ENCODE measurements around the gene NPM3. TPM values are rescaled to one million over a fixed set of nuclear protein-coding genes. Genes with fewer than 3 reads are reported as not detected.
A peak's percentile ranks its signal among the peaks of the same experiment; 100 is the strongest.
"Not testable (repeated sequence)": the region's sequence is repeated elsewhere in the genome, so short reads cannot be mapped to it uniquely, and the experiment has no call there.

The NPM3 gene
- total and polyA plus RNA-seq, 7 experiments from 2014 or later = 10.3 to 31.3 (median 15.5) TPM

DNA sequence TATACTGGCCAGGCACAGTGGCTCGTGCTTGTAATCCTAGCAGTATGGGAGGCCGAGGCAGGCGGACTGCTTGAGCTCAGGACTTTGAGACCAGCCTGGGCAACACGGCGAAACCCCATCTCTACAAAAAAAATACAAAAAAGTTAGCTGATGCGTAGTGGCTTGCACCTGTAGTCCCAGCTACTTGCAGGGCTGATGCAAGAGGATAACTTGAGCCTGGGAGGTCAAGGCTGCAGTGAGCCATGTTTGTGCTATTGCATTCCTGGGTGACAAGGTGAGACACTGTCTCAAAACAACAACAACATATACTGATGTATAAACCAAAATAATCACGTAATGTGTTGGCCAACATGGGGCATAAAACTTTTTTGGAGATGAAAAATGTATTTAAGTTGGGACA, 6.4 kb upstream of the NPM3 start:
- Histone ChIP-seq H3K9me3 (ENCODE audit: control insufficient read depth in 2 of 3, low read length in 3 of 3) (no peaks in the 10 kb centered on the region), H3K36me3 (ENCODE audit: control insufficient read depth in 2 of 3, insufficient read depth in 3 of 3, low read length in 3 of 3) (peaks cover 37 to 87% (median 42%) of the 10 kb centered on the region in 3 experiments), H3K4me3 (ENCODE audit: low read length) (no peak overlapping the region), H3K27me3 (ENCODE audit: control insufficient read depth in 2 of 2, insufficient read depth in 2 of 2, low read length in 2 of 2) (no peaks in the 10 kb centered on the region), H3K4me1 (ENCODE audit: control insufficient read depth in 2 of 2, insufficient read depth in 2 of 2, low read length in 2 of 2) (peaks cover 0 to under 1% of the 10 kb centered on the region in 2 donors), H3K27ac (ENCODE audit: low read depth, low read length) (no peak overlapping the region)
- DNase-seq (no peak), ATAC-seq (no peak)
- Mint-ChIP-seq H3K4me3 (no peak overlapping the region), H3K36me3 (peaks cover 5 to 42% (median 25%) of the 10 kb centered on the region in 5 donors), H3K27ac (peak overlapping the region in 3 of 9 donors; percentile 4 to 46 (median 32)), H3K27me3 (no peaks in the 10 kb centered on the region), H3K4me1 (peaks cover 6 to 27% (median 22%) of the 10 kb centered on the region in 7 donors), H3K9me3 (no peaks in the 10 kb centered on the region)
- intact Hi-C loops (cut with micrococcal nuclease) = no loop called here
- ChIA-PET CTCF (no interaction called here), POLR2A (interaction anchor here (1.0 kb wide), 1 partner anchor 28 kb away, joined by 3 read pairs; the partner anchor contains the start of gene OGA)

DNA sequence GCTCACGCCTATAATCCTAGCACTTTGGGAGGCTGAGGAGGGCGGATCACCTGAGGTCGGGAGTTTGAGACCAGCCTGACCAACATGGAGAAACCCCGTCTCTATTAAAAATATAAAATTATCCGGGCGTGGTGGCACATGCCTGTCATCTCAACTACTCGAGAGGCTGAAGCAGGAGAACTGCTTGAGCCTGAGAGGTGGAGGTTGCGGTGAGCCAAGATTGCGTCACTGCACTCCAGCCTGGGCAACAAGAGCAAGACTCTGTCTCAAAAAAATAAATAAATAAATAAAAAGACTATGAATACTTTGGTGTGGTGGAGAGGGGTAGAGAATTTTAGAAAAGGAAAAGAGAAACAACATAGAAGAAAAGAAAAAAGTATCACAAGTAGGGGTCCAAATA, 6.0 kb upstream of the NPM3 start:
- intact Hi-C loops (cut with micrococcal nuclease); H3K4me3 Mint-ChIP-seq; H3K4me1 ChIP-seq (ENCODE audit: control insufficient read depth in 2 of 2, insufficient read depth in 2 of 2, low read length in 2 of 2); H3K9me3 Mint-ChIP-seq; POLR2A ChIA-PET; H3K4me3 ChIP-seq (ENCODE audit: low read length); H3K27me3 ChIP-seq (ENCODE audit: control insufficient read depth in 2 of 2, insufficient read depth in 2 of 2, low read length in 2 of 2); DNase-seq; H3K9me3 ChIP-seq (ENCODE audit: control insufficient read depth in 2 of 3, low read length in 3 of 3); CTCF ChIA-PET; H3K27me3 Mint-ChIP-seq; H3K27ac ChIP-seq (ENCODE audit: low read depth, low read length); ATAC-seq: not testable (repeated sequence)
- Mint-ChIP-seq H3K27ac (peak overlapping the region in 1 of 9 donors; percentile 46), H3K4me1 (peaks cover 9 to 29% (median 26%) of the 10 kb centered on the region in 7 donors), H3K36me3 (peaks cover 5 to 38% (median 21%) of the 10 kb centered on the region in 5 donors)
- peaks cover 37 to 83% (median 41%) of the 10 kb centered on the region in 3 experiments for H3K36me3 ChIP-seq (ENCODE audit: control insufficient read depth in 2 of 3, insufficient read depth in 3 of 3, low read length in 3 of 3)

DNA sequence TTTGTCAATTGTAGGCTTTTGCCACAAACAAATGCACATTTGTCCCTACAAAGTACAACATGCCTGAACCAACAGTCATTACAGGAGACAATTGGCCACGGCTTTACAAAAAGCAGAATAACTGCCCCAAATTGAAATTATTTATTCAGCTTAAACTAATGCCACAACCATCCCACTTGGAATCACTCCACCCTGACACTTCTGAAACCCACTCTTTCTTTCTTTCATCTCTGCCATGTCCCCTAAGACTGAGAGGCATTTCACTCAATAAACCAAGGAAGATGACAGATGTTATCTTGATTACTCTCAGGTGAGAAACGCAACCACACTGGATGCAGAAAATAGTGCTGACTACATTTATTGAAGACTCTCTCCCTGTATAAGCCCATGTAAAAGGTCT, 2.6 kb upstream of the NPM3 start:
- Mint-ChIP-seq H3K4me1 (peaks cover 29 to 63% (median 50%) of the 10 kb centered on the region in 7 donors), H3K27ac (peak overlapping the region in 4 of 9 donors; percentile 4 to 62 (median 26)), H3K9me3 (no peaks in the 10 kb centered on the region), H3K36me3 (peaks cover 5 to 20% (median 19%) of the 10 kb centered on the region in 5 donors), H3K27me3 (no peaks in the 10 kb centered on the region), H3K4me3 (peak overlapping the region in 2 of 10 donors; percentile 13 to 39)
- DNase-seq = no peak
- H3K4me1 ChIP-seq (ENCODE audit: control insufficient read depth in 2 of 2, insufficient read depth in 2 of 2, low read length in 2 of 2) = peaks cover 24 to 34% of the 10 kb centered on the region in 2 donors
- no peak for ATAC-seq
- H3K4me3 ChIP-seq (ENCODE audit: low read length) = no peak overlapping the region
- POLR2A ChIA-PET = no interaction called here
- peaks cover 14 to 52% (median 23%) of the 10 kb centered on the region in 3 experiments for H3K36me3 ChIP-seq (ENCODE audit: control insufficient read depth in 2 of 3, insufficient read depth in 3 of 3, low read length in 3 of 3)
- CTCF ChIA-PET = interaction anchor here (1.1 to 1.5 kb wide), 2 partner anchors 31 to 55 kb away, joined by 5 to 8 read pairs; no protein-coding TSS in a partner anchor
- intact Hi-C loops (cut with micrococcal nuclease) = loop anchor here in 1 of 2 donors (2.0 kb wide), 1 partner anchor 271 kb away; the partner anchor contains the start of gene ARMH3
- H3K27ac ChIP-seq (ENCODE audit: low read depth, low read length) = no peak overlapping the region
- H3K27me3 ChIP-seq (ENCODE audit: control insufficient read depth in 2 of 2, insufficient read depth in 2 of 2, low read length in 2 of 2) = no peaks in the 10 kb centered on the region
- no peaks in the 10 kb centered on the region for H3K9me3 ChIP-seq (ENCODE audit: control insufficient read depth in 2 of 3, low read length in 3 of 3)

DNA sequence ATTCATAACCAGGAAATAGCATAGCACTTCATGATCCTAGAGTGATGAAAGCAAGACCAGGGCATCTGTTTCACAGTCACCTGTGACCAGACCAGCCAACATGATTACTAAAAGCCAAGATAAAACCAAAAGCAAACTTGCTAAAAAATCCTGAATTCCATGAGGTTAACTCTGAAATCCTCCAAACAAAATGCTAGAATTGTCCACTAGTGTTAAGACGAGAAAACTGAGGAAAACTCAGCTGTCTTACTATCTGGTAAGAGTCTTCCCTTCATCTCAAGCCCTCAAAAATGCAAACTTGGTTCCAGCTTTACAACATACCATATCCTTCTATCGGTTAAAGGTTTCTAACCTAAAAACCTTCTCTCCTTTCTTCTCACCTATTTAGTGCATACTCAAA, 1.3 kb upstream of the NPM3 start:
- H3K4me3 ChIP-seq (ENCODE audit: low read length) = no peak overlapping the region
- ATAC-seq (no peak), DNase-seq (no peak)
- H3K27me3 ChIP-seq (ENCODE audit: control insufficient read depth in 2 of 2, insufficient read depth in 2 of 2, low read length in 2 of 2) = no peaks in the 10 kb centered on the region
- H3K27ac Mint-ChIP-seq = peak overlapping the region in 8 of 9 donors; percentile 65 to 98 (median 96)
- H3K4me1 ChIP-seq (ENCODE audit: control insufficient read depth in 2 of 2, insufficient read depth in 2 of 2, low read length in 2 of 2) = peaks cover 32 to 42% of the 10 kb centered on the region in 2 donors
- POLR2A ChIA-PET = interaction anchor here (1.2 to 4.8 kb wide), 5 partner anchors 11 to 51 kb away, joined by 3 to 31 read pairs (median 4); partner anchors contain the start of gene OGA
- peaks cover 0 to 2% (median 0%) of the 10 kb centered on the region in 5 donors for H3K27me3 Mint-ChIP-seq
- no peaks in the 10 kb centered on the region for H3K9me3 ChIP-seq (ENCODE audit: control insufficient read depth in 2 of 3, low read length in 3 of 3)
- H3K9me3 Mint-ChIP-seq = no peaks in the 10 kb centered on the region
- H3K36me3 Mint-ChIP-seq = peaks cover 5 to 17% (median 14%) of the 10 kb centered on the region in 5 donors
- H3K4me3 Mint-ChIP-seq = peak overlapping the region; percentile 92 to 100 (median 99)
- peak overlapping the region; percentile 81 for H3K27ac ChIP-seq (ENCODE audit: low read depth, low read length)
- H3K4me1 Mint-ChIP-seq = peaks cover 31 to 67% (median 54%) of the 10 kb centered on the region in 7 donors
- intact Hi-C loops (cut with micrococcal nuclease) = loop anchor here (2.0 to 5.0 kb wide), 2 partner anchors 48 to 272 kb away; partner anchors contain the start of gene ARMH3 (in 1 of the 2)
- CTCF ChIA-PET = interaction anchor here (0.8 to 1.5 kb wide), 5 partner anchors 10 to 56 kb away, joined by 3 to 8 read pairs (median 6); no protein-coding TSS in a partner anchor
- H3K36me3 ChIP-seq (ENCODE audit: control insufficient read depth in 2 of 3, insufficient read depth in 3 of 3, low read length in 3 of 3) = peaks cover 8 to 41% (median 23%) of the 10 kb centered on the region in 3 experiments

DNA sequence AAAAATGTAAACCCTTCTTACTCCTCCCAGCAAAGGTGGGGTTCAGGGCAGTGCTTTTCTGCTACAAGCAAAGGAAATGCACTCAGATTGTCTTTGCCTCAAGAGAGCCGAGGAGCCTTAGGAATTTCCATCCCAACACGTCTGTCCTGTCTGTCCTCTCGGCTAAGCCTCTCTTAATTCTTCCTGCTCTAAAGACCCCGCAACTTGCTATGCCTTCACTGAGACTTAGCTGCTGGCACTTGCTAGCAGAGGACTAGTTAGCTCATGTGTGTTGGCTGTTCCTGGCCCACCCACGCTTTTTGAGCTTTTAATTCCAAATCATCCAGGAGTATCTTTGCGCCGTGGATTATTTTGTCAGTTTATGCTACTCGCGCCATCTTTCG, 481 bp upstream of the NPM3 start:
- Mint-ChIP-seq H3K27me3 (peaks cover 5 to 10% (median 6%) of the 10 kb centered on the region in 5 donors), H3K36me3 (peaks cover 5 to 14% (median 13%) of the 10 kb centered on the region in 5 donors), H3K4me1 (peaks cover 35 to 73% (median 59%) of the 10 kb centered on the region in 7 donors), H3K4me3 (peak overlapping the region; percentile 92 to 100 (median 99)), H3K9me3 (no peaks in the 10 kb centered on the region), H3K27ac (peak overlapping the region; percentile 65 to 98 (median 96))
- H3K4me1 ChIP-seq (ENCODE audit: control insufficient read depth in 2 of 2, insufficient read depth in 2 of 2, low read length in 2 of 2) = peaks cover 32 to 49% of the 10 kb centered on the region in 2 donors
- POLR2A ChIA-PET = interaction anchor here (0.9 to 4.8 kb wide), 5 partner anchors 12 to 678 kb away, joined by 4 to 31 read pairs (median 5); partner anchors contain the start of gene OGA
- peak overlapping the region; percentile 81 for H3K27ac ChIP-seq (ENCODE audit: low read depth, low read length)
- ATAC-seq (no peak), DNase-seq (no peak)
- H3K9me3 ChIP-seq (ENCODE audit: control insufficient read depth in 2 of 3, low read length in 3 of 3) = no peaks in the 10 kb centered on the region
- H3K4me3 ChIP-seq (ENCODE audit: low read length) = peak overlapping the region; percentile 68
- peaks cover 0 to 4% of the 10 kb centered on the region in 2 donors for H3K27me3 ChIP-seq (ENCODE audit: control insufficient read depth in 2 of 2, insufficient read depth in 2 of 2, low read length in 2 of 2)
- CTCF ChIA-PET = interaction anchor here (0.6 to 4.0 kb wide), 6 partner anchors 10 to 617 kb away, joined by 3 to 15 read pairs (median 4); no protein-coding TSS in a partner anchor
- H3K36me3 ChIP-seq (ENCODE audit: control insufficient read depth in 2 of 3, insufficient read depth in 3 of 3, low read length in 3 of 3) = peaks cover 6 to 33% (median 19%) of the 10 kb centered on the region in 3 experiments
- intact Hi-C loops (cut with micrococcal nuclease) = loop anchor here (1.0 to 5.0 kb wide), 8 partner anchors 34 to 719 kb away; partner anchors contain the start of genes HPS6 (in 2 of the 2), ACTR1A (in 1 of the 2), ARMH3 (in 1 of the 2) and BTRC (in 1 of the 2)

DNA sequence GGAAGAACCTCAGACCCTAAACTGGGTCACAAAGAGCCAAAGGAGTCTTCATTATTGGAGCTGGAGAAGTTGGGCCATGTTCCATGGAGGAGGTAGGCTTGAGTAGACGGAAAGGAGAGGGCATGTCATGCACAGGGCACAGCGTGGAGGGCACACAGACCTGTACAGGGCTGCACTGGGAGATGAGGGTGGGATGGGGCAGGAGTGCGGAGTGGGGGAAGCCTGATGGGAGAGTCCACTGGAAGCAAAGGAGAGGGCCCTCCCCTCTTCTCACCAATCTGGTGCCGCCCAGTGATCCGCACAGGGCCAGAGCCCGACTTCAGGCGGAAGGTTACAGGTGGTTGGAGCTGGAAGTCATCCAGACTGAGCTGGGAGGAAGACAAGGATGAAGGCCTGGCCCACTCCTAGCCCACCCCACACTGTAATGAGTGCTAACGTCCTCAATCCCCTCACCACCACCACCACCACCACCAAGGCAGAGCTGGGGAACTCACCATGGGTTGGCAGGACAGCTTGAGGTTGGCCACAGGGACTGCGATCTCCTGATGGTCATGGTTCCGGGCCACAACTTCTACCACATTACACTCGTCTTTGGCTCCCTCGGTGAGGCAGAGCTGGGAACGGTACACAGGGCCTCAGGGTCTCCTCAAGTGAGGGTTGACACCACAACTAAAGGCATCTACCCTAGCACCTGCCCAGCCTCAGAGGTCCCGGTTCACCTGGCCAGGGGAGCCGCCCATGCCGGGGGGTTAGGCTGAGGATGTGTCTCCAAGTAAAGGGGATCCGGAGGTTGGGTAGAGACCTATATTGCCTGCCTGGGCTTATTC, 1.0 kb downstream of the NPM3 start:
- ATAC-seq (no peak), DNase-seq (no peak)
- ChIA-PET POLR2A (interaction anchor here (2.0 to 4.8 kb wide), 2 partner anchors 36 to 88 kb away, joined by 8 to 31 read pairs; partner anchors contain the start of gene OGA), CTCF (interaction anchor here (0.6 to 4.0 kb wide), 10 partner anchors 11 to 572 kb away, joined by 3 to 15 read pairs (median 3); no protein-coding TSS in a partner anchor)
- H3K9me3 Mint-ChIP-seq = no peaks in the 10 kb centered on the region
- Histone ChIP-seq H3K4me3 (ENCODE audit: low read length) (peak overlapping the region; percentile 68), H3K4me1 (ENCODE audit: control insufficient read depth in 2 of 2, insufficient read depth in 2 of 2, low read length in 2 of 2) (peaks cover 32 to 49% of the 10 kb centered on the region in 2 donors), H3K27ac (ENCODE audit: low read depth, low read length) (peak overlapping the region; percentile 81), H3K9me3 (ENCODE audit: control insufficient read depth in 2 of 3, low read length in 3 of 3) (no peaks in the 10 kb centered on the region), H3K36me3 (ENCODE audit: control insufficient read depth in 2 of 3, insufficient read depth in 3 of 3, low read length in 3 of 3) (peaks cover 6 to 22% (median 14%) of the 10 kb centered on the region in 3 experiments), H3K27me3 (ENCODE audit: control insufficient read depth in 2 of 2, insufficient read depth in 2 of 2, low read length in 2 of 2) (peaks cover 3 to 17% of the 10 kb centered on the region in 2 donors)
- H3K27me3 Mint-ChIP-seq = peaks cover 17 to 26% (median 19%) of the 10 kb centered on the region in 5 donors
- peaks cover 2 to 11% (median 7%) of the 10 kb centered on the region in 5 donors for H3K36me3 Mint-ChIP-seq
- peak overlapping the region in 8 of 9 donors; percentile 28 to 98 (median 96) for H3K27ac Mint-ChIP-seq
- intact Hi-C loops (cut with micrococcal nuclease) = loop anchor here (1.0 to 5.0 kb wide), 8 partner anchors 50 to 569 kb away; partner anchors contain the start of genes HPS6 (in 2 of the 2) and FBXW4 (in 1 of the 2)
- H3K4me1 Mint-ChIP-seq = peaks cover 38 to 77% (median 62%) of the 10 kb centered on the region in 7 donors
- peak overlapping the region; percentile 92 to 100 (median 99) for H3K4me3 Mint-ChIP-seq
